ENCODE measurements around the gene AGAP1. TPM values are rescaled to one million over a fixed set of nuclear protein-coding genes. Genes with fewer than 3 reads are reported as not detected.
A peak's percentile ranks its signal among the peaks of the same experiment; 100 is the strongest.

Gene AGAP1
- total RNA-seq, 1 donor from 2014 or later: 39.4 TPM

GRCh38 chr2:235784788-235785187 lies 290.9 kb downstream of the AGAP1 start:
- Histone ChIP-seq H3K36me3 (ENCODE audit: insufficient read depth, low read length) (no peaks in the 10 kb centered on the region), H3K9ac (ENCODE audit: low read length) (no peak overlapping the region), H4K20me1 (ENCODE audit: insufficient read depth, low read length) (no peaks in the 10 kb centered on the region), H3K4me3 (ENCODE audit: insufficient read depth, low read depth, low read length) (no peak overlapping the region), H3K4me2 (ENCODE audit: low read length) (no peak overlapping the region), H3K27ac (ENCODE audit: low read depth, low read length) (no peak overlapping the region), H2AFZ (ENCODE audit: low read depth, low read length) (no peak overlapping the region), H3K27me3 (ENCODE audit: insufficient read depth, low read length) (no peaks in the 10 kb centered on the region), H3K9me3 (ENCODE audit: insufficient read depth, low read depth, low read length) (no peaks in the 10 kb centered on the region), H3K79me2 (ENCODE audit: insufficient read depth, low read length) (no peaks in the 10 kb centered on the region), H3K4me1 (ENCODE audit: insufficient read depth, low read length) (no peaks in the 10 kb centered on the region)
- no peak for FAIRE-seq
- no peak for TF ChIP-seq CTCF (IDR thresholded peaks at IDR 0.05; ENCODE audit: insufficient read depth, low read depth, low read length)
- no peak for TF ChIP-seq EZH2 (IDR thresholded peaks at IDR 0.05; ENCODE audit: insufficient read depth, low read length)
- H3K4me3 Mint-ChIP-seq (ENCODE audit: unreplicated experiment): no peak overlapping the region
- no peak for DNase-seq (ENCODE audit: low read depth)
- no peak overlapping the region for H3K27ac Mint-ChIP-seq (ENCODE audit: unreplicated experiment)
- H3K9me3 Mint-ChIP-seq (ENCODE audit: unreplicated experiment): no peaks in the 10 kb centered on the region
- peaks cover 16% of the 10 kb centered on the region for H3K36me3 Mint-ChIP-seq (ENCODE audit: low read depth, unreplicated experiment)
- no peaks in the 10 kb centered on the region for H3K4me1 Mint-ChIP-seq (ENCODE audit: low read depth, unreplicated experiment)
- no peaks in the 10 kb centered on the region for H3K27me3 Mint-ChIP-seq (ENCODE audit: low read depth, unreplicated experiment)

- no peaks in the 10 kb centered on the region for H3K9me3 ChIP-seq (ENCODE audit: insufficient read depth, low read depth, low read length)
- H3K36me3 ChIP-seq (ENCODE audit: insufficient read depth, low read length): no peaks in the 10 kb centered on the region
- no peaks in the 10 kb centered on the region for H3K4me1 Mint-ChIP-seq (ENCODE audit: low read depth, unreplicated experiment)
- H3K4me3 Mint-ChIP-seq (ENCODE audit: unreplicated experiment): no peak overlapping the region
- H3K27me3 ChIP-seq (ENCODE audit: insufficient read depth, low read length): no peaks in the 10 kb centered on the region
- DNase-seq (ENCODE audit: low read depth) (no peak), FAIRE-seq (no peak)
- H3K4me3 ChIP-seq (ENCODE audit: insufficient read depth, low read depth, low read length): no peak overlapping the region
- H3K27ac ChIP-seq (ENCODE audit: low read depth, low read length): no peak overlapping the region
- H3K9me3 Mint-ChIP-seq (ENCODE audit: unreplicated experiment): no peaks in the 10 kb centered on the region
- H2AFZ ChIP-seq (ENCODE audit: low read depth, low read length): no peak overlapping the region
- H3K4me1 ChIP-seq (ENCODE audit: insufficient read depth, low read length): no peaks in the 10 kb centered on the region
- H3K4me2 ChIP-seq (ENCODE audit: low read length): no peak overlapping the region
- no peaks in the 10 kb centered on the region for H3K79me2 ChIP-seq (ENCODE audit: insufficient read depth, low read length)
- TF ChIP-seq EZH2 (IDR thresholded peaks at IDR 0.05; ENCODE audit: insufficient read depth, low read length): no peak
- no peak for TF ChIP-seq CTCF (IDR thresholded peaks at IDR 0.05; ENCODE audit: insufficient read depth, low read depth, low read length)
- H4K20me1 ChIP-seq (ENCODE audit: insufficient read depth, low read length): no peaks in the 10 kb centered on the region
- no peak overlapping the region for H3K27ac Mint-ChIP-seq (ENCODE audit: unreplicated experiment)
- H3K36me3 Mint-ChIP-seq (ENCODE audit: low read depth, unreplicated experiment): peaks cover 23% of the 10 kb centered on the region
- no peak overlapping the region for H3K9ac ChIP-seq (ENCODE audit: low read length)
- H3K27me3 Mint-ChIP-seq (ENCODE audit: low read depth, unreplicated experiment): no peaks in the 10 kb centered on the region
Measured at GRCh38 chr2:235789552-235789951, 295.7 kb downstream of the AGAP1 start.

- no peaks in the 10 kb centered on the region for H3K4me1 Mint-ChIP-seq (ENCODE audit: low read depth, unreplicated experiment)
- no peak overlapping the region for H3K27ac ChIP-seq (ENCODE audit: low read depth, low read length)
- H3K4me3 ChIP-seq (ENCODE audit: insufficient read depth, low read depth, low read length): no peak overlapping the region
- no peak overlapping the region for H3K9ac ChIP-seq (ENCODE audit: low read length)
- H3K79me2 ChIP-seq (ENCODE audit: insufficient read depth, low read length): no peaks in the 10 kb centered on the region
- H3K36me3 ChIP-seq (ENCODE audit: insufficient read depth, low read length): no peaks in the 10 kb centered on the region
- no peak overlapping the region for H2AFZ ChIP-seq (ENCODE audit: low read depth, low read length)
- H3K9me3 ChIP-seq (ENCODE audit: insufficient read depth, low read depth, low read length): no peaks in the 10 kb centered on the region
- FAIRE-seq: no peak
- TF ChIP-seq CTCF (IDR thresholded peaks at IDR 0.05; ENCODE audit: insufficient read depth, low read depth, low read length) (peak; percentile 24), EZH2 (IDR thresholded peaks at IDR 0.05; ENCODE audit: insufficient read depth, low read length) (no peak)
- peaks cover 12% of the 10 kb centered on the region for H3K36me3 Mint-ChIP-seq (ENCODE audit: low read depth, unreplicated experiment)
- no peaks in the 10 kb centered on the region for H3K27me3 ChIP-seq (ENCODE audit: insufficient read depth, low read length)
- no peaks in the 10 kb centered on the region for H3K9me3 Mint-ChIP-seq (ENCODE audit: unreplicated experiment)
- no peak overlapping the region for H3K4me3 Mint-ChIP-seq (ENCODE audit: unreplicated experiment)
- H3K4me1 ChIP-seq (ENCODE audit: insufficient read depth, low read length): no peaks in the 10 kb centered on the region
- DNase-seq (ENCODE audit: low read depth): no peak
- no peak overlapping the region for H3K4me2 ChIP-seq (ENCODE audit: low read length)
- H3K27ac Mint-ChIP-seq (ENCODE audit: unreplicated experiment): no peak overlapping the region
- no peaks in the 10 kb centered on the region for H4K20me1 ChIP-seq (ENCODE audit: insufficient read depth, low read length)
- H3K27me3 Mint-ChIP-seq (ENCODE audit: low read depth, unreplicated experiment): no peaks in the 10 kb centered on the region
Measured at GRCh38 chr2:235793163-235793752, 299.4 kb downstream of the AGAP1 start.
